WTC11 (cell line): ENCODE data around the gene ZBTB37. TPM values are rescaled to one million over a fixed set of nuclear protein-coding genes. Genes with fewer than 3 reads are reported as not detected.
"Not testable (repeated sequence)": the region's sequence is repeated elsewhere in the genome, so short reads cannot be mapped to it uniquely, and the experiment has no call there.

Experiments
- ATAC-seq: fragments of 200-7000 bp; cut with Tn5 transposase; 2 replicates; pipeline ENCODE4 v1.10.0; 2021; ENCODE audit warnings: mild to moderate bottlenecking, moderate library complexity
- CTCF ChIA-PET: fragments of 300-600 bp; sonication (Branson Sonifier 250); formaldehyde crosslinking; loops from one replicate; lab custom pipeline; 2021; ENCODE audit warnings: antibody characterized with exemption; lab: Charles Lee
- POLR2A ChIA-PET: fragments of 350-600 bp; sonication (Branson Sonifier 250); formaldehyde crosslinking; loops from one replicate; lab custom pipeline; 2021; ENCODE audit warnings: antibody characterized with exemption; lab: Charles Lee
- DNase-seq: peaks from one replicate; pipeline ENCODE4 v3.0.0; 2021; ENCODE audit warnings: low spot score
- H3K27ac Mint-ChIP-seq: 2 replicates; pipeline ENCODE4 v1.8.0; 2021; ENCODE audit warnings: mixed read lengths
- H3K27me3 Mint-ChIP-seq: 2 replicates; pipeline ENCODE4 v1.8.0; 2021; ENCODE audit warnings: low read depth, mild to moderate bottlenecking, moderate library complexity, mixed read lengths
- H3K36me3 Mint-ChIP-seq: 2 replicates; pipeline ENCODE4 v1.8.0; 2021; ENCODE audit warnings: mixed read lengths
- H3K4me1 Mint-ChIP-seq: 2 replicates; pipeline ENCODE4 v1.8.0; 2022; ENCODE audit warnings: mixed read lengths
- H3K4me3 Mint-ChIP-seq: 2 replicates; pipeline ENCODE4 v1.8.0; 2021; ENCODE audit warnings: mild to moderate bottlenecking, moderate library complexity, mixed read lengths
- H3K9me3 Mint-ChIP-seq: 2 replicates; pipeline ENCODE4 v1.8.0; 2021; ENCODE audit warnings: mixed read lengths
- CREM ChIP-seq: sonication (generic); formaldehyde crosslinking; IDR thresholded peaks from 2 replicates; pipeline ENCODE4 v1.8.1; 2022; ENCODE audit warnings: mild to moderate bottlenecking, missing genetic modification reagents, moderate library complexity
- CTCF ChIP-seq: fragments of 200-600 bp; IDR thresholded peaks from 2 replicates; pipeline ENCODE4 v1.8.0; 2022; ENCODE audit warnings: antibody characterized with exemption
- GTF2I ChIP-seq: fragments of 250-450 bp; sonication (Bioruptor Pico); conservative IDR thresholded peaks from 2 replicates; pipeline ENCODE4 v1.4.0; 2021; ENCODE audit warnings: mild to moderate bottlenecking
- MYBL2 ChIP-seq: sonication (generic); formaldehyde crosslinking; IDR thresholded peaks from 2 replicates; pipeline ENCODE4 v1.8.1; 2023; ENCODE audit warnings: mild to moderate bottlenecking, moderate library complexity, missing genetic modification reagents
- NFATC4 ChIP-seq: fragments of 250-450 bp; sonication (Bioruptor Pico); IDR thresholded peaks from 2 replicates; pipeline ENCODE4 v1.9.0; 2021; ENCODE audit warnings: mild to moderate bottlenecking
- OVOL2 ChIP-seq: fragments of 250-450 bp; sonication (Bioruptor Pico); IDR thresholded peaks from 2 replicates; pipeline ENCODE4 v1.9.0; 2021; ENCODE audit warnings: mild to moderate bottlenecking, borderline replicate concordance
- ZNF232 ChIP-seq: sonication (generic); formaldehyde crosslinking; IDR thresholded peaks from 2 replicates; pipeline ENCODE4 v1.8.0; 2022; ENCODE audit warnings: mild to moderate bottlenecking, missing genetic modification reagents
- ZNF281 ChIP-seq: sonication (generic); formaldehyde crosslinking; IDR thresholded peaks from 2 replicates; pipeline ENCODE4 v1.8.0; 2023; ENCODE audit warnings: mild to moderate bottlenecking, missing genetic modification reagents
- ZNF532 ChIP-seq: fragments of 250-450 bp; sonication (Bioruptor Pico); IDR thresholded peaks from 2 replicates; pipeline ENCODE4 v1.9.0; 2021; ENCODE audit warnings: mild to moderate bottlenecking, borderline replicate concordance
- ZNF671 ChIP-seq: fragments of 250-450 bp; sonication (Bioruptor Pico); IDR thresholded peaks from 2 replicates; pipeline ENCODE4 v1.8.0; 2021; ENCODE audit warnings: mild to moderate bottlenecking
- total RNA-seq: library from RNA; stranded (reverse); gene quantifications from 3 replicates; pipeline ENCODE4 v1.2.3, GENCODE V29; 2021
- TF ChIP-seq, protein P1 (sequence below): sonication (generic); formaldehyde crosslinking; IDR thresholded peaks from 2 replicates; pipeline ENCODE4 v1.8.1; 2023; ENCODE audit warnings: mild to moderate bottlenecking, missing genetic modification reagents, moderate library complexity
- TF ChIP-seq, protein P2 (sequence below): sonication (generic); formaldehyde crosslinking; conservative IDR thresholded peaks from 2 replicates; pipeline ENCODE4 v1.8.1; 2023; ENCODE audit warnings: mild to moderate bottlenecking, low read depth, missing genetic modification reagents, moderate library complexity
- TF ChIP-seq, protein P3 (sequence below): sonication (generic); formaldehyde crosslinking; IDR thresholded peaks from 2 replicates; pipeline ENCODE4 v1.8.0; 2022; ENCODE audit warnings: mild to moderate bottlenecking, missing genetic modification reagents
- TF ChIP-seq, protein P4 (sequence below): sonication (generic); formaldehyde crosslinking; IDR thresholded peaks from 2 replicates; pipeline ENCODE4 v1.8.1; 2022; ENCODE audit warnings: mild to moderate bottlenecking, missing genetic modification reagents, moderate library complexity, borderline replicate concordance
- TF ChIP-seq, protein P5 (sequence below): sonication (generic); formaldehyde crosslinking; IDR thresholded peaks from 2 replicates; pipeline ENCODE4 v1.8.1; 2023; ENCODE audit warnings: mild to moderate bottlenecking, missing genetic modification reagents

Gene ZBTB37
- total RNA-seq, 1 experiment from 2014 or later = 14.4 TPM

DNA sequence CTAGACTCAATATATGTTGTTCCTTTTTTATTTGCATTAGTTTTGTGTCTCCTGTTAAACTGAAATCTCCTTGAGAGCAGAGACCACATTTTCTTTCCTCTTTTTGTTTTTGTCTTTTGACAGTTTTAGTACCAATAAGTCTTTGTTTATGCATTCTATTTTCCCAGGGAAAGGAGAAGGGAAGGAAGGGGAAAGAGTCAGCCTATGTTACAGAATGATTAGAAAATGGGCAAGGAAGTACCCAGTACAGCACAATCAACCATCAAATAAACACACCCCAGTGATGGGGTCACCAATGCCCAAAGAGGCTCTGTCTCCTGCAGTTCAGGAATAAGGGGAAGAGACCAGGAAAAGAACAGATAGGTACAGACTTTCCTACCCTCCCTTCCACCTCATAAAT lies 10.1 kb downstream of the ZBTB37 start:
- ChIA-PET POLR2A (no interaction called here), CTCF (no interaction called here)
- H3K9me3 Mint-ChIP-seq = peaks cover 3% of the 10 kb centered on the region
- no peak overlapping the region for H3K4me3 Mint-ChIP-seq
- no peak for TF ChIP-seq ZNF281 (CRISPR knock-in tag)
- TF ChIP-seq CTCF = no peak
- TF ChIP-seq OVOL2 (CRISPR knock-in tag) = no peak
- no peak for TF ChIP-seq ZNF232 (CRISPR knock-in tag)
- TF ChIP-seq, protein P1, sequence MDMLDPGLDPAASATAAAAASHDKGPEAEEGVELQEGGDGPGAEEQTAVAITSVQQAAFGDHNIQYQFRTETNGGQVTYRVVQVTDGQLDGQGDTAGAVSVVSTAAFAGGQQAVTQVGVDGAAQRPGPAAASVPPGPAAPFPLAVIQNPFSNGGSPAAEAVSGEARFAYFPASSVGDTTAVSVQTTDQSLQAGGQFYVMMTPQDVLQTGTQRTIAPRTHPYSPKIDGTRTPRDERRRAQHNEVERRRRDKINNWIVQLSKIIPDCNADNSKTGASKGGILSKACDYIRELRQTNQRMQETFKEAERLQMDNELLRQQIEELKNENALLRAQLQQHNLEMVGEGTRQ (CRISPR knock-in tag) = no peak
- TF ChIP-seq GTF2I (CRISPR knock-in tag) = no peak
- TF ChIP-seq CREM (CRISPR knock-in tag) = no peak
- TF ChIP-seq NFATC4 (CRISPR knock-in tag) = no peak
- TF ChIP-seq, protein P2, sequence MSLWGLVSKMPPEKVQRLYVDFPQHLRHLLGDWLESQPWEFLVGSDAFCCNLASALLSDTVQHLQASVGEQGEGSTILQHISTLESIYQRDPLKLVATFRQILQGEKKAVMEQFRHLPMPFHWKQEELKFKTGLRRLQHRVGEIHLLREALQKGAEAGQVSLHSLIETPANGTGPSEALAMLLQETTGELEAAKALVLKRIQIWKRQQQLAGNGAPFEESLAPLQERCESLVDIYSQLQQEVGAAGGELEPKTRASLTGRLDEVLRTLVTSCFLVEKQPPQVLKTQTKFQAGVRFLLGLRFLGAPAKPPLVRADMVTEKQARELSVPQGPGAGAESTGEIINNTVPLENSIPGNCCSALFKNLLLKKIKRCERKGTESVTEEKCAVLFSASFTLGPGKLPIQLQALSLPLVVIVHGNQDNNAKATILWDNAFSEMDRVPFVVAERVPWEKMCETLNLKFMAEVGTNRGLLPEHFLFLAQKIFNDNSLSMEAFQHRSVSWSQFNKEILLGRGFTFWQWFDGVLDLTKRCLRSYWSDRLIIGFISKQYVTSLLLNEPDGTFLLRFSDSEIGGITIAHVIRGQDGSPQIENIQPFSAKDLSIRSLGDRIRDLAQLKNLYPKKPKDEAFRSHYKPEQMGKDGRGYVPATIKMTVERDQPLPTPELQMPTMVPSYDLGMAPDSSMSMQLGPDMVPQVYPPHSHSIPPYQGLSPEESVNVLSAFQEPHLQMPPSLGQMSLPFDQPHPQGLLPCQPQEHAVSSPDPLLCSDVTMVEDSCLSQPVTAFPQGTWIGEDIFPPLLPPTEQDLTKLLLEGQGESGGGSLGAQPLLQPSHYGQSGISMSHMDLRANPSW = no peak
- TF ChIP-seq, protein P3, sequence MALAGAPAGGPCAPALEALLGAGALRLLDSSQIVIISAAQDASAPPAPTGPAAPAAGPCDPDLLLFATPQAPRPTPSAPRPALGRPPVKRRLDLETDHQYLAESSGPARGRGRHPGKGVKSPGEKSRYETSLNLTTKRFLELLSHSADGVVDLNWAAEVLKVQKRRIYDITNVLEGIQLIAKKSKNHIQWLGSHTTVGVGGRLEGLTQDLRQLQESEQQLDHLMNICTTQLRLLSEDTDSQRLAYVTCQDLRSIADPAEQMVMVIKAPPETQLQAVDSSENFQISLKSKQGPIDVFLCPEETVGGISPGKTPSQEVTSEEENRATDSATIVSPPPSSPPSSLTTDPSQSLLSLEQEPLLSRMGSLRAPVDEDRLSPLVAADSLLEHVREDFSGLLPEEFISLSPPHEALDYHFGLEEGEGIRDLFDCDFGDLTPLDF (CRISPR knock-in tag) = no peak
- no peak for TF ChIP-seq MYBL2 (CRISPR knock-in tag)
- no peak for TF ChIP-seq ZNF671 (CRISPR knock-in tag)
- TF ChIP-seq, protein P4, sequence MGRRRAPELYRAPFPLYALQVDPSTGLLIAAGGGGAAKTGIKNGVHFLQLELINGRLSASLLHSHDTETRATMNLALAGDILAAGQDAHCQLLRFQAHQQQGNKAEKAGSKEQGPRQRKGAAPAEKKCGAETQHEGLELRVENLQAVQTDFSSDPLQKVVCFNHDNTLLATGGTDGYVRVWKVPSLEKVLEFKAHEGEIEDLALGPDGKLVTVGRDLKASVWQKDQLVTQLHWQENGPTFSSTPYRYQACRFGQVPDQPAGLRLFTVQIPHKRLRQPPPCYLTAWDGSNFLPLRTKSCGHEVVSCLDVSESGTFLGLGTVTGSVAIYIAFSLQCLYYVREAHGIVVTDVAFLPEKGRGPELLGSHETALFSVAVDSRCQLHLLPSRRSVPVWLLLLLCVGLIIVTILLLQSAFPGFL (CRISPR knock-in tag) = no peak
- TF ChIP-seq, protein P5, sequence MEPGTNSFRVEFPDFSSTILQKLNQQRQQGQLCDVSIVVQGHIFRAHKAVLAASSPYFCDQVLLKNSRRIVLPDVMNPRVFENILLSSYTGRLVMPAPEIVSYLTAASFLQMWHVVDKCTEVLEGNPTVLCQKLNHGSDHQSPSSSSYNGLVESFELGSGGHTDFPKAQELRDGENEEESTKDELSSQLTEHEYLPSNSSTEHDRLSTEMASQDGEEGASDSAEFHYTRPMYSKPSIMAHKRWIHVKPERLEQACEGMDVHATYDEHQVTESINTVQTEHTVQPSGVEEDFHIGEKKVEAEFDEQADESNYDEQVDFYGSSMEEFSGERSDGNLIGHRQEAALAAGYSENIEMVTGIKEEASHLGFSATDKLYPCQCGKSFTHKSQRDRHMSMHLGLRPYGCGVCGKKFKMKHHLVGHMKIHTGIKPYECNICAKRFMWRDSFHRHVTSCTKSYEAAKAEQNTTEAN (CRISPR knock-in tag) = no peak
- no peak for TF ChIP-seq ZNF532 (CRISPR knock-in tag)
- no peaks in the 10 kb centered on the region for H3K27me3 Mint-ChIP-seq
- H3K36me3 Mint-ChIP-seq = peaks cover 34% of the 10 kb centered on the region
- no peak overlapping the region for H3K27ac Mint-ChIP-seq
- DNase-seq (no peak), ATAC-seq (no peak)
- no peaks in the 10 kb centered on the region for H3K4me1 Mint-ChIP-seq

GRCh38 chr1:173881117-173881516 lies 12.9 kb downstream of the ZBTB37 start:
- DNase-seq, H3K4me3 Mint-ChIP-seq, H3K27ac Mint-ChIP-seq, H3K4me1 Mint-ChIP-seq, POLR2A ChIA-PET, H3K27me3 Mint-ChIP-seq, H3K9me3 Mint-ChIP-seq, CTCF ChIA-PET, ATAC-seq: not testable (repeated sequence)
- peaks cover 27% of the 10 kb centered on the region for H3K36me3 Mint-ChIP-seq
